GM23248 (cell line): ENCODE measurements around the gene IZUMO4.

Source experiments
- EZH2 ChIP-seq: fragments of 200-600 bp; sonication (generic); IDR thresholded peaks from 2 replicates; pipeline ENCODE4 v1.6.1; 2018; ENCODE audit warnings: antibody characterized with exemption, mild to moderate bottlenecking; ENCODE audit not compliant: insufficient read depth, poor library complexity, severe bottlenecking
- EZH2phosphoT487 ChIP-seq: fragments of 200-600 bp; sonication (generic); IDR thresholded peaks from 2 replicates; pipeline ENCODE4 v1.6.1; 2018; ENCODE audit warnings: antibody characterized with exemption, moderate library complexity, mild to moderate bottlenecking, low read depth; ENCODE audit not compliant: insufficient read depth

DNA sequence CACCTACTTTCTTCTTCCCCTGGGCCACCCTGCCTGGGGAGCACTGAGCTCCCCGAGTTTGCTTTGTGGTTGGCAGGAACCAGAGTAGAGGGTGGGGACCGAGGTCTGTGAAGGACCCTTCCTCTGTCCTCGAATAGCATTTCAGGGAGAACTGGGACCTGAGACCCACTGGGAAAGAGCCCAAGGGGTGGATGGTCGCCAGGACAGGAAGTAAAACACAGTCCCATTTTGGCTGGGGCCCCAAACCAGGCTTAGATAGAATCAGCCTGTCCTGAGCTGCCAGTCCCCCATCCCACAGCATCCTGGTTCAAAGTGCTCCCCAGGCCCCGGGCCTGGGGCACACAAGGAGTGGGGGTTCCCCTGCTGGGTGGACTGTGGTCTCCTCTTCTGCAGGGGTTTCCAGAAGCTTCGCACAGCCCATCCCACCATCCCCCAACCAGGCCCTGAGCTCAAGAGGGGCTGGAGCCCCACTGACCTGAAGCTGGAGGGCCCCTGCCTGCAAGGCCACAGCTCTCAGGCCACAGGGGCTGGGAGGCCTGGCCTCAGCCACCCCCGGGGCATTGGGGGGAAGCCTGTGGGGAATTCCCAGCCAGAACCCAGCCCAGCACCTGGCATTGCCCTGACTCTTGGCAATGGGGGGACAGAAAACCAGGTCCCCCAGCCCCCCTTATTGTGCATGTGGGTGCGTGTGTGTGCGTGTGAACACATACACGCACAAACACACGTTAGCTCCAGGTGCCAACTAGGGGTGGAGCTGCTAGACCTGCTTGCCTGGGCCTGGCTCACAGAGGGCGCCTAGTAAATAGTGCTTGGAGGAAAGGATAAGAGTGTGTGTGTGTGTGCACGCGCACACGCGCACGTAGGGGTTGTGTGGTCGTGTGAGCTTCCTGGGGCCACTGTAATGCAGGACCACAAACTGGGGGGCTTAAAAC is 44.7 kb upstream of the IZUMO4 start:
- TF ChIP-seq EZH2phosphoT487 (no peak), EZH2 (no peak)
